Smooth muscle cell (in vitro differentiated cells): ENCODE results near the gene VEPH1. TPM values are rescaled to one million over a fixed set of nuclear protein-coding genes. Genes with fewer than 3 reads are reported as not detected.
A peak's percentile ranks its signal among the peaks of the same experiment; 100 is the strongest.
"Not testable (repeated sequence)": the region's sequence is repeated elsewhere in the genome, so short reads cannot be mapped to it uniquely, and the experiment has no call there.

Source experiments
- DNase-seq: peaks from one replicate; lab custom pipeline; 2025; ENCODE audit not compliant: unreplicated experiment; lab: John Stamatoyannopoulos, UW
- H2AFZ ChIP-seq: fragments of 200-600 bp; sonication (generic); 2 replicates; pipeline ENCODE4 v1.6.0; 2016; ENCODE audit warnings: antibody characterized with exemption, low read depth, mild to moderate bottlenecking
- H3F3A ChIP-seq: fragments of 200-600 bp; sonication (generic); 2 replicates; pipeline ENCODE4 v1.6.0; 2017; ENCODE audit warnings: antibody characterized with exemption, low read depth
- H3K27ac ChIP-seq: fragments of 200-600 bp; sonication (generic); 2 replicates; pipeline ENCODE4 v1.5.1; 2016; ENCODE audit warnings: low read depth, mild to moderate bottlenecking
- H3K27me3 ChIP-seq: fragments of 200-600 bp; sonication (generic); 2 replicates; pipeline ENCODE4 v1.6.1; 2016; ENCODE audit warnings: low read depth, mild to moderate bottlenecking
- H3K36me3 ChIP-seq: fragments of 200-600 bp; sonication (generic); 2 replicates; pipeline ENCODE4 v1.5.1; 2016; ENCODE audit warnings: low read depth
- H3K4me1 ChIP-seq: fragments of 200-600 bp; sonication (generic); 2 replicates; pipeline ENCODE4 v1.5.1; 2016; ENCODE audit warnings: low read depth
- H3K4me2 ChIP-seq: fragments of 200-600 bp; sonication (generic); 2 replicates; pipeline ENCODE4 v1.6.0; 2016; ENCODE audit warnings: mild to moderate bottlenecking
- H3K4me3 ChIP-seq: fragments of 200-600 bp; sonication (generic); 2 replicates; pipeline ENCODE4 v1.5.1; 2016; ENCODE audit warnings: mild to moderate bottlenecking
- H3K79me2 ChIP-seq: fragments of 200-600 bp; sonication (generic); 2 replicates; pipeline ENCODE4 v1.6.0; 2016; ENCODE audit warnings: low read depth, mild to moderate bottlenecking
- H3K9ac ChIP-seq: fragments of 200-600 bp; sonication (generic); 2 replicates; pipeline ENCODE4 v1.6.0; 2016; ENCODE audit warnings: low read depth
- H3K9me3 ChIP-seq: fragments of 200-600 bp; sonication (generic); replicated peaks from 2 replicates; pipeline ENCODE4 v1.5.1; 2016; ENCODE audit warnings: low read depth
- H4K20me1 ChIP-seq: fragments of 200-600 bp; sonication (generic); 2 replicates; pipeline ENCODE4 v1.6.0; 2016; ENCODE audit warnings: low read depth
- CTCF ChIP-seq: fragments of 200-600 bp; sonication (generic); IDR thresholded peaks from 2 replicates; pipeline ENCODE4 v1.5.1; 2017; ENCODE audit warnings: borderline replicate concordance, mild to moderate bottlenecking, antibody characterized with exemption; ENCODE audit not compliant: insufficient read depth, poor library complexity, severe bottlenecking
- WGBS: methylation state at CpG from one replicate; pipeline ENCODE4 v1.1.7; 2016; ENCODE audit warnings: low lambda C conversion rate; 5-methylcytosine and 5-hydroxymethylcytosine counted together
- polyA plus RNA-seq: library from polyadenylated mRNA; unstranded; fragments of >200 nt; fragmentation: Nextera tagmentation; extraction: Ambion mirVana; gene quantifications from 2 replicates; pipeline ENCODE4 v1.2.1, GENCODE V29; 2016
- total RNA-seq: library from RNA; depleted of rRNA; stranded (reverse); fragments of >200 nt; gene quantifications from 2 replicates; pipeline ENCODE4 v1.2.3, GENCODE V29; 2014

The VEPH1 gene
- total and polyA plus RNA-seq, 2 experiments from 2014 or later, result 0.58 to 3.0 TPM

- H2AFZ ChIP-seq, result no peak overlapping the region
These were observed 151.2 kb downstream of the VEPH1 start for GRCh38 chr3:157351981-157352380.

GRCh38 chr3:157350651-157351050, 152.6 kb downstream of the VEPH1 start:
- WGBS, result 74% methylated on average over 2 of the region's 2 CpGs
- not testable (repeated sequence) for H3K27me3 ChIP-seq, DNase-seq, H3K9ac ChIP-seq, H3K79me2 ChIP-seq, H3K9me3 ChIP-seq, H3K4me3 ChIP-seq, H3K36me3 ChIP-seq, H3K4me1 ChIP-seq, H4K20me1 ChIP-seq, H2AFZ ChIP-seq, H3K27ac ChIP-seq, H3F3A ChIP-seq, H3K4me2 ChIP-seq

More at GRCh38 chr3:157351981-157352380, 151.2 kb downstream of the VEPH1 start:
- H3K27ac ChIP-seq, result no peak overlapping the region
- H3F3A ChIP-seq, result no peaks in the 10 kb centered on the region
- H3K9me3 ChIP-seq, result no peaks in the 10 kb centered on the region
- no peak overlapping the region for H3K9ac ChIP-seq
- WGBS, result 38% methylated on average over 1 of the region's 1 CpG
- H3K4me3 ChIP-seq, result no peak overlapping the region
- H3K4me2 ChIP-seq, result no peak overlapping the region
- H3K36me3 ChIP-seq, result no peaks in the 10 kb centered on the region
- DNase-seq, result no peak
- no peaks in the 10 kb centered on the region for H3K4me1 ChIP-seq
- peak; percentile 11 for TF ChIP-seq CTCF
- H3K27me3 ChIP-seq, result no peaks in the 10 kb centered on the region
- no peaks in the 10 kb centered on the region for H3K79me2 ChIP-seq
- H4K20me1 ChIP-seq, result no peaks in the 10 kb centered on the region

- not testable (repeated sequence) for H3K27ac ChIP-seq, H3K27me3 ChIP-seq, H3K9ac ChIP-seq, H2AFZ ChIP-seq, H3K36me3 ChIP-seq, H3K4me1 ChIP-seq, H4K20me1 ChIP-seq, DNase-seq, H3K9me3 ChIP-seq, H3K4me3 ChIP-seq, H3F3A ChIP-seq, H3K4me2 ChIP-seq, H3K79me2 ChIP-seq
- WGBS, result 81% methylated on average over 3 of the region's 3 CpGs
These were observed 154.7 kb downstream of the VEPH1 start for GRCh38 chr3:157348304-157349075.

GRCh38 chr3:157347577-157348303, 155.5 kb downstream of the VEPH1 start:
- peak; percentile 35 for TF ChIP-seq CTCF
- Histone ChIP-seq H3K9me3 (no peaks in the 10 kb centered on the region), H3K79me2 (no peaks in the 10 kb centered on the region), H3K36me3 (no peaks in the 10 kb centered on the region), H3K4me1 (no peaks in the 10 kb centered on the region), H3F3A (no peaks in the 10 kb centered on the region), H3K27ac (no peak overlapping the region), H4K20me1 (no peaks in the 10 kb centered on the region), H3K27me3 (no peaks in the 10 kb centered on the region), H3K4me3 (no peak overlapping the region), H3K9ac (no peak overlapping the region), H2AFZ (no peak overlapping the region), H3K4me2 (no peak overlapping the region)
- 69% methylated on average over 11 of the region's 12 CpGs for WGBS
- no peak for DNase-seq
